ENCODE measurements around the gene PCNX2. TPM values are rescaled to one million over a fixed set of nuclear protein-coding genes. Genes with fewer than 3 reads are reported as not detected.

PCNX2 gene
- total and polyA plus RNA-seq, 3 donors from 2014 or later = 8.4 to 28.9 (median 27.6) TPM

GRCh38 chr1:233022246-233022645 lies 273.3 kb downstream of the PCNX2 start:
- DNase-seq = no peak
- intact Hi-C loops (cut with DNase I; ENCODE audit: low total_unique reads) = no loop called here

GRCh38 chr1:233020426-233020825 lies 275.1 kb downstream of the PCNX2 start:
- H3K27ac ChIP-seq = no peak overlapping the region
- intact Hi-C loops (cut with DNase I; ENCODE audit: low total_unique reads) = no loop called here
- H3K4me1 ChIP-seq = no peaks in the 10 kb centered on the region
- H3K4me3 ChIP-seq = no peak overlapping the region
- no peaks in the 10 kb centered on the region for H3K9me3 ChIP-seq
- DNase-seq = peak; percentile 39
- H3K36me3 ChIP-seq (ENCODE audit: low read depth, missing control alignments) = no peaks in the 10 kb centered on the region
- TF ChIP-seq CTCF (IDR thresholded peaks at IDR 0.05) = no peak
- TF ChIP-seq POLR2A (IDR thresholded peaks at IDR 0.05) = no peak
- H3K27me3 ChIP-seq = no peaks in the 10 kb centered on the region
- 26 to 51% methylated on average over 8 of the region's 8 CpGs for WGBS, 2 donors

More at GRCh38 chr1:233022246-233022645, 273.3 kb downstream of the PCNX2 start:
- Histone ChIP-seq H3K27ac (no peak overlapping the region), H3K27me3 (no peaks in the 10 kb centered on the region), H3K36me3 (ENCODE audit: low read depth, missing control alignments) (no peaks in the 10 kb centered on the region), H3K9me3 (no peaks in the 10 kb centered on the region), H3K4me3 (no peak overlapping the region), H3K4me1 (no peaks in the 10 kb centered on the region)
- WGBS, 2 donors = 72 to 97% methylated on average over 2 of the region's 2 CpGs
- TF ChIP-seq CTCF (IDR thresholded peaks at IDR 0.05) (no peak), POLR2A (IDR thresholded peaks at IDR 0.05) (no peak)

DNA sequence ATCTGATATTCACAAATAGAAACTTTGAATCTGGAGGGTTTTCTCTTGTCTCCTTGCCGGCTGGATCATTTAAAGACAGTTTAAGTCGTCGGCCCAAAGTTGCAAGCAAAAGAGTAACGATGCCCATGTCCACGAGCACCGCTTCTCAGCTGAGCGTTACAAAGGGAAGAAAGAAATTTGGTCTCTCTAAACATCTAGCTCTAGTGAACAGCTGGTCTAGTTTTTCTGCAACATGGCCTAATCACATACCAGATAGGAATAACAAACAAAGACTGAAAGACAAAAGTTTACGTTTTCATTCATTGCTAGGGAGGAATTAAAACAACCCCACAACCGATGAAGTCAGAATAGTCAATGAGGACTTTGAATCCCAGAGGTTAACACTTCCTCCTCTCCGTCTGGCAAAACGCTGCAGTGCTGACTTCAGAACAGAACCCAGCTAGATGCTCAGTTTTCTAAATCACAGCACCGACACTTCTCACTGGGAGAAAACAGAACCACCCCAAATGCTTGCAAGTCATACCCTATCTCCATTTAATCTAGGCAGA lies 275.7 kb downstream of the PCNX2 start:
- intact Hi-C loops (cut with DNase I; ENCODE audit: low total_unique reads) = no loop called here
- no peaks in the 10 kb centered on the region for H3K36me3 ChIP-seq (ENCODE audit: low read depth, missing control alignments)
- no peak for DNase-seq
- 67 to 71% methylated on average over 12 of the region's 12 CpGs for whole genome bisulfite sequencing, 2 donors
- TF ChIP-seq CTCF (IDR thresholded peaks at IDR 0.05) (no peak), POLR2A (IDR thresholded peaks at IDR 0.05) (no peak)
- H3K9me3 ChIP-seq = no peaks in the 10 kb centered on the region
- H3K4me3 ChIP-seq = no peak overlapping the region
- no peaks in the 10 kb centered on the region for H3K27me3 ChIP-seq
- no peaks in the 10 kb centered on the region for H3K4me1 ChIP-seq
- no peak overlapping the region for H3K27ac ChIP-seq

- H3K27me3 ChIP-seq = no peaks in the 10 kb centered on the region
- no peak overlapping the region for H3K4me3 ChIP-seq
- no peak for DNase-seq
- no peak overlapping the region for H3K27ac ChIP-seq
- no peaks in the 10 kb centered on the region for H3K4me1 ChIP-seq
- no peaks in the 10 kb centered on the region for H3K9me3 ChIP-seq
- intact Hi-C loops (cut with DNase I; ENCODE audit: low total_unique reads) = no loop called here
- no peak for TF ChIP-seq CTCF (IDR thresholded peaks at IDR 0.05)
- no peak for TF ChIP-seq POLR2A (IDR thresholded peaks at IDR 0.05)
- WGBS, 2 donors = 90 to 94% methylated on average over 3 of the region's 3 CpGs
- no peaks in the 10 kb centered on the region for H3K36me3 ChIP-seq (ENCODE audit: low read depth, missing control alignments)
Observed at GRCh38 chr1:233019083-233019482, 276.4 kb downstream of the PCNX2 start.

- no peaks in the 10 kb centered on the region for H3K36me3 ChIP-seq (ENCODE audit: low read depth, missing control alignments)
- TF ChIP-seq CTCF (IDR thresholded peaks at IDR 0.05) (no peak), POLR2A (IDR thresholded peaks at IDR 0.05) (no peak)
- H3K4me1 ChIP-seq = no peaks in the 10 kb centered on the region
- no peak overlapping the region for H3K4me3 ChIP-seq
- intact Hi-C loops (cut with DNase I; ENCODE audit: low total_unique reads) = no loop called here
- WGBS, 2 donors = 78 to 90% methylated on average over 6 of the region's 6 CpGs
- no peaks in the 10 kb centered on the region for H3K9me3 ChIP-seq
- DNase-seq = no peak
- no peaks in the 10 kb centered on the region for H3K27me3 ChIP-seq
- no peak overlapping the region for H3K27ac ChIP-seq
Observed at GRCh38 chr1:233016798-233017197, 278.7 kb downstream of the PCNX2 start.

All from testis (tissue), 3 donors.